Measurements from ENCODE around the gene GLB1L2.
"Not testable (repeated sequence)": the region's sequence is repeated elsewhere in the genome, so short reads cannot be mapped to it uniquely, and the experiment has no call there.

Gene GLB1L2

GRCh38 chr11:134328433-134328832 is 3.4 kb upstream of the GLB1L2 start:
- no peak for FAIRE-seq

- no peak for FAIRE-seq
Measured at GRCh38 chr11:134330611-134331353, 1.0 kb upstream of the GLB1L2 start.

GRCh38 chr11:134332189-134332631 is 422 bp downstream of the GLB1L2 start:
- no peak for FAIRE-seq

GRCh38 chr11:134332782-134333181 is 994 bp downstream of the GLB1L2 start:
- no peak for FAIRE-seq

- no peak for FAIRE-seq
Measured at GRCh38 chr11:134333312-134333711, 1.5 kb downstream of the GLB1L2 start.

GRCh38 chr11:134333946-134334345 is 2.2 kb downstream of the GLB1L2 start:
- no peak for FAIRE-seq

GRCh38 chr11:134334796-134335571 is 3.2 kb downstream of the GLB1L2 start:
- FAIRE-seq, result no peak

GRCh38 chr11:134337051-134337450 is 5.3 kb downstream of the GLB1L2 start:
- FAIRE-seq, result no peak

GRCh38 chr11:134338068-134338467 is 6.3 kb downstream of the GLB1L2 start:
- no peak for FAIRE-seq

- no peak for FAIRE-seq
Measured at GRCh38 chr11:134338654-134339053, 6.9 kb downstream of the GLB1L2 start.

- FAIRE-seq, result no peak
Measured at GRCh38 chr11:134339756-134340155, 8.0 kb downstream of the GLB1L2 start.

GRCh38 chr11:134340354-134340964 is 8.7 kb downstream of the GLB1L2 start:
- no peak for FAIRE-seq

- no peak for FAIRE-seq
Measured at GRCh38 chr11:134341805-134342571, 10.2 kb downstream of the GLB1L2 start.

GRCh38 chr11:134342572-134343340 is 11.0 kb downstream of the GLB1L2 start:
- no peak for FAIRE-seq

- FAIRE-seq, result no peak
Measured at GRCh38 chr11:134343646-134344045, 11.9 kb downstream of the GLB1L2 start.

- not testable (repeated sequence) for FAIRE-seq
Measured at GRCh38 chr11:134344497-134345236, 12.9 kb downstream of the GLB1L2 start.

- no peak for FAIRE-seq
Measured at GRCh38 chr11:134345237-134345550, 13.4 kb downstream of the GLB1L2 start.

GRCh38 chr11:134346101-134346975 is 14.6 kb downstream of the GLB1L2 start:
- no peak for FAIRE-seq

GRCh38 chr11:134346976-134347350 is 15.2 kb downstream of the GLB1L2 start:
- FAIRE-seq, result no peak

GRCh38 chr11:134347441-134347840 is 15.7 kb downstream of the GLB1L2 start:
- FAIRE-seq, result no peak

Measured in colon (tissue), 2 donors.